Activated CD4-positive, CD25-positive, alpha-beta regulatory T cell treated with anti-CD3 and anti-CD28 coated beads, Interleukin-2, amount 50 U/mL, for 24 hours (primary cell): Measurements from ENCODE around the gene ELMOD3.
"Not testable (repeated sequence)": the region's sequence is repeated elsewhere in the genome, so short reads cannot be mapped to it uniquely, and the experiment has no call there.

Source experiments
- ATAC-seq, 2 donors: fragments of 150-1000 bp; cut with Tn5 transposase; one replicate each; pipeline ENCODE4 v1.10.0; 2021; ENCODE audit warnings: mild to moderate bottlenecking in 1 of 2, moderate library complexity in 1 of 2

Gene ELMOD3

DNA sequence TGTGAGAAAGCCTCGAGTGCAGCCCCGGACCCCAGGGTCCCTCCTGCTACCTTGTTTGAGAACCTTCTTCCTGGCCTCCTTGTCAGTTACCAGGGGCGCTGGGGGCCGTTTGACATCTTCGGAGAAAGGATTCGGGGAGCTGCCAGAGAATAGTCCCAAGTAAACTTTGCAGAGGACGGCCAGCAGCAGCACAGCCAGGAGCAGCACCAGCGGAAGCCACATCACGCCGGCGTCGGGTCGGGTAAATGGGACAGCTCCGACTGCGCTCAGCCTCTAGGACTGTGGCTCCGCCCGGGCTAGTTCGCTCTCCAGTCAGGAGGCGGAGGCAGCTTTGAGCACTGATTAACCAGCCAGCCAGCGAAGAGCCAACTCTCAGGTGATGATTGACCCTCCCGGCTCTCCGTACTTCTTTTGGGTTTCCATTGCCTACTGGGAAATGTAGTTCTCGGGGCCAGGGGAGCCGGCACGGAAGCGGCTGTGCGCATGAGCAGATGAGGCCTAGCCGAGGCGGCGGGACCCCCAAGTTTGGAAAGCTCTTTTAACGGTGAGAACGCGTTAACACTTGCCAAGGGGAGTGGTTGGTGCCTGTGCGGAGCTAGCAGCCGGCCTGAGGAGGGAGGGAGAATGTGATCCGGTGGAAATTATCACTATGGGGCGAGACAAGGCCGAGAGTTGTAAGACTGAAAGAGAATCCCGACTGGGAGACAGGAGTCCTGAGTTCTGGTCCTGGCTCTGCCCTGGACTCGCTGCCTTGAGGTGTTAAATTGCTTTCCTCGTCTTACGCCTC lies at the start of gene ELMOD3, which contains the start of gene RETSAT:
ELMOD3 (plus strand) TSS at position 484 of the 787 bp plus-strand sequence. CDS start 2,430 bp downstream, outside the sequence.
RETSAT (minus strand) TSS at position 243 of the 787 bp plus-strand sequence; CDS start at position 222, 21 bp downstream.
- peak; percentile 99 to 100 for ATAC-seq

DNA sequence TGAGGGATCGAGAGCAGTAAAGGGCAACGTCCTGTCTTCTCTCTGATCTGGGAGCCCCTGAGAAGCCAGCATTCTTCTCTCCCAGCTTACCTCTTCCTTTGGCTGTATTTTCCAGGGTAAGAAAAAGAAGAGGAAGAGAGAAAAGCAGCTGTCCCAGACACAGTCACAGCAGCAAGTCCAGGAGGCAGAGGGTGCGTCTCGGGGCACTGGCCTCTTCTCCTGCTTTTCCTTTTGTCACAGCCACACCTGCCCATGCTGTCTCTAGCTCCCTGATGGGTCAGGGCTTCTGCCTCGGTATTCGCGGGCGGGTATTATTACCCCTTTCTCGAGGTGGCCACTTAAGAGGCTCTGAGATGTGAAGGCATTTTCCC lies 47.1 kb upstream of the ELMOD3 start:
- no peak for ATAC-seq

DNA sequence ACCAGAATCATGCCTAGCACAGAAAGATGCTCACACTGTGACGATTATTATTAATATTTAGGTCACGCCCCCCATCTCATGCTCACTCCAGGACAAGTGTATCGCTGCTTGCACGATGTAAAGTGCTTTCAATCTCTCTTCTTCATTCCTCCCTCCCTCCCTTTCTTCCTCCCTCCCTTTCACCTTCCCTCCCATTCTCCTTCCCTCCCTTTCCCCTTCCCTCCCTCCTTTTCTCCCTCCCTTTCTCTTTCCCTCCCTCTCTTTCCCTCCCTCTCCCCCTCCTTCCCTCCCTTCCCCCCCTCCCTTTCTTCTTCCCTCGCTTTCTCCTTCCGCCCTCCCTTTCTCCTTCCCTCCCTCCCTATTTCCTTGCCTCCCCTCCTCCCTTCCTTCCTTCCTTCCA lies 46.4 kb upstream of the ELMOD3 start:
- no peak for ATAC-seq

DNA sequence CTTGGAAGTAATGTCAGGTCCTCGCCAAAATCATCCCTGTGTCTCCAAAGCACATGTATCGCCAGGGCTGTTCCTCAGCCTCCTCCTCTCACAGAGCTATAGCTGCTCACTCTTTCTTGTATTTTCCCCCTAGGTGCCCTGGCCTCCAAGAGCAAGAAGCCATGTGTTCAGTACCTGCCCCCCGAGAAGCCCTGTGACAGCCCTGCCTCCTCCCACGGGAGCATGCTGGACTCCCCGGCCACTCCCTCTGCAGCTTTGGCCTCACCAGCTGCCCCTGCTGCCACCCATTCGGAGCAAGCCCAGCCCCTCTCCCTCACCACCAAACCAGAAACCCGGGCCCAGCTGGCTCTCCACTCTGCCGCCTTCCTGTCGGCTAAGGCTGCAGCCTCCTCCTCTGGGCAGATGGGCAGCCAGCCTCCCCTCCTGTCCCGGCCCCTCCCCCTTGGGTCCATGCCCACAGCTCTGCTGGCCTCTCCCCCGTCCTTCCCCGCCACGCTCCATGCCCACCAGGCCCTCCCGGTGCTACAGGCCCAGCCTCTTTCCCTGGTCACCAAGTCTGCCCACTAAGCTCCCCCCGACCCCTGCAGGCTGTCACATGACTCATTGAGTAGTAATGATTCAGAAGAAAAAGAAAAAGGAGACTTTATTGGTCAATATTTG lies 45.5 kb upstream of the ELMOD3 start:
- ATAC-seq: peak; percentile 34 to 42

DNA sequence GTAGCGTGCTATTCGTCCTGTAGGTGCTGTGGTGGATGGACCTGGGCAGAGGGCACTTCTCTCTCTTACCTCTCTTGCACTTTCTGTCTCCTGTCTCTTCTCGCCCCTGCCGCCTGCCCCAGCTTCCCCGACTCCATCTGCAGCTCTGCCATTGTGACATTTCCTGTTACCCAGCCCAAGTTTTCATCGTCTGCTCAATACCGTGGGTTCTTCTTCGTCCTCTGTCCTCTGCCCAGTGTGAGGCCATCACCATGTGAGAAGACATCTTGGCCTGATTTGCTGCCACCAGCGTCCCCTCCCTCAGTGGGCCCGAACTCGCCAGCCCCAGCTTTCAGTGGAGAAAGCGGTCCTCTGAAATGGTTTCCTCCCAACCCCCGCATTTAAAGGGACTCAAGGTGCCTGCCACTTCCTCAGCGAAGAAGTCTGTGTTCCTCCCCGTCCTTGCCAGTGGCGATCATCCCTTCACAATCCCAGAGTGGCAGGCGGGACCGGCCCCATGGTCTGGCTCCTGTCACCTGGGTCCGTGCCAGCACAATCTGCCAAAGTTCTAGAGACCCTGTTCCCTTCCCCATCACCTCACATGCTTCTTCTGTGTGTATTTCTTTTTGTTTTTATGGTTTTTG lies 44.8 kb upstream of the ELMOD3 start:
- peak in 1 of 2 donors; percentile 42 for ATAC-seq

DNA sequence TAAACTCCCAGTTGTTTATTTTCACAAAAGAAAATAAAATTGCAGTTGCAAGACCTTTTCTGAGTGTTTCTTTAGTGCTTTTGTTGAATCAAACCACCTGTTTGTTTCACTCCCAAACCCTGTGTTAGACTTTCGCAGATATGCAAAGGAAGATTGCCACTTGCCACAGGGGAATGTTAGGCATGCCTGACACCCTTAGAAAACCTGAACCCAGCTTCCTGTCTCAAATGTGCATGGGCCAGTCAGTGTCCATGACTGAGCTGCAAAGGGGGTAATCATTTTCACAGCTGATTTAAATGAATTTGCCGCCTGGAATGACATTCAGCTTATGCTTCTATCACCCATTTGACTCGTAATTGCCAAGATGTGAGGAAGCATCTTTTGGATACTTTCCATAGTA lies 44.2 kb upstream of the ELMOD3 start:
- no peak for ATAC-seq

DNA sequence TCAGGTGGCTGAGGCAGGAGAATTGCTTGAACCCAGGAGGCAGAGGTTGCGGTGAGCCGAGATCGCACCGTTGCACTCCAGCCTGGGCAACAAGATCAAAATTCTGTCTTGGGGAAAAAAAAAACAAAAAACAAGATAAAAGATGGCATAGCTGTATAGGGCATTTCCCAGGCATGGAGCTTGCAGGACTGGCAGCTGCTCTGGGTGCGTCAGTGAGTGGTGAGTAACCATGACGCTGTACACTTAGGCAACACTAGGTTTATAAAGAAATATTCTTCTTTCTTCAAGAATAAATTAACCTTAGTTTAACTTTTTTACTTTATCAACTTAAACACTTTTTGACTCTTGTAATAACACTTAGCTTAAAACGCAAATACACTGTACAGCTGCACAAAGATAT lies 42.2 kb upstream of the ELMOD3 start:
- no peak for ATAC-seq

DNA sequence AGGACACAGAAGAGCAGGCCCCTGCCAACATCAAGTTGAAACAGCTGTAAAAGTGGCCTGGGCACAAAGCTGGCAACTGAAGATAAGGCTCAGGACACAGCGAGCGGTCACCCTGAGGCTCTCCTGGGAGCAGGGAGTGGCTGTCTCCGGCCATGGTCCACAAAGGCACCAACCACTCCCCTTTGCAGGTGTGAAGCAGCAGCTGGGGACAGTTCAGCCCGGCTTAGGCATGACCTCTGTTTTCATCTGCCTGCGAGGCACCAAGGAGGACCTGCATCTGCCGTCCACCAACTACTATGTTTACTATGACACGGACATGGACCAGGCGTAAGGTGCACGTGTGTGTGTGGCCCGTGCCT lies 39.7 kb upstream of the ELMOD3 start:
- ATAC-seq: no peak

DNA sequence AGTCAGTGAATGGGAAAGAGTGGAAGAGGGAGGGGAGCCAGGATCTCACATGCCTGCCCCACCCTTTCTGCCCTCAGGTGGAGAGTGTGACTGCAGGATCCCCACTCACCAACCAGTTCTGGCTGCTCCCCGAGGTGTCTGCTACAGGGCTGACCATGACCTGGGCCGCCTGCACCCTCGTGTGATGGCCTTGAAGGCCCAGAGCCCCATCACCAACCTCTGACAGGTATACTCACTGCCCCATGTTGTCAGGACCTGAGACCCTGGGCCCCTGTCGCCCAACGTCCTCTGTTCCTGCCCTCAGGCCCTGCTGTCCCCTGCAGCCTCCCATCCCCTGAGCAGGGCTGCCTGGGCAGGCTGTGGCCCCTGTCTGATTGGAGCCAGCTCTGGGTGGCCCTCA lies 38.6 kb upstream of the ELMOD3 start:
- ATAC-seq: not testable (repeated sequence)

DNA sequence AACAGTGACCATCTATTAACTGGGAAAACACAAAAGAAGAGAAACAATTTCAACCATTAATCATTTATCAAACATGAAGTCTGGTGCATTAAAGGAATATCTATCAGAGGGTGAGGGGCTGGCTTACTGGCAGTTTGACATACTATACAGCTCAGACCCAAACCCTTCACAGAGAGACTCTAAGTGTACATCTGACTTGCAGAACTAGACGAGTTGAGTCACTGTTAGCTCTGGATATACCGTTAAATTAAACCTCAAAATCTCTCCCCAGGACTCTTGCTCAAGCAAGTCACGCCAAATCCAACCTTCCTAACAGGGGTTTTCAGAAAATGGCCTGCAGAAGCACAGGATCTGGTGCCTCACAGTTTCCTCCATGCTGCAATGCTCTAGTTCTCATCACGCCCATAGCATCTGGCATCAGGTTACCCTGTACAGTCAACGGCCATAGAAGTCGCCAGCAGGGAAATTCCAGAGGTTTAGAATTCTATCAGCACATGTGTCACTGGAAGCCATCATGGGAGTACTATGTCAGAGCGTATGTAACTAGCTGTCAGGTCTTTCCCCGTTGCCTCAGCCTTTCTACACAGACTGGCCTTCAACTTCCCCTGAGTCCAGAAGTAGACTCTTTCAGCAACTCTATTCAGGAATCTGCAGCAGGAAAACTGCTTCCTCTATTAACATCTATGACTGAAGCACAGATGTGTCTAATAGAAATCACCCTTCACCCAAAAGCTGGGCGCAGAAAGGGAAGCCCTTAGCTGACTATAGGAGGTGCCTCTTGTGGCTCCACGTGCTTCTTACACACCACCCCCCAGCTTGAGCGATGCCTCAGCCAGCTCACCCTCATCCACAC lies 36.1 kb upstream of the ELMOD3 start:
- ATAC-seq: peak; percentile 94 to 95

DNA sequence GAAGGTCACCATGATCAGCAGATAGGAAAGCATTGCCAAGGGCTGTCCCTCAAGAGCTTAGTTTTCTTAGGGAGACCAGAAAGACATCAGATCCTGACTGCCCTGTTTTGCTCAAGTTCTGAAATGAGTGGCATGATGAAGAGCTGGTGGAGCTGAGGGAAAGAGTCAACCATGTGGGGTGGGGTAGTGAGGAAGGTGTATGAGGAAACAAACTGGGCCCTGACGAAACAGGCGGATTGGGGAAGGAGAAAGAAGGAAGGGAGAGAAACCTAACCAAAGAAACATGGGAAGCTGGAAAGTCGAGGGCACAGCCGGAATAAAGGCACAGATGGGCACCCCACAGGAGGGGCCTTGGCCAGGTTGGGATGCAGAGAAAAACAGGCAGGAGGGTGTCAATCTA lies 34.8 kb upstream of the ELMOD3 start:
- ATAC-seq: no peak

DNA sequence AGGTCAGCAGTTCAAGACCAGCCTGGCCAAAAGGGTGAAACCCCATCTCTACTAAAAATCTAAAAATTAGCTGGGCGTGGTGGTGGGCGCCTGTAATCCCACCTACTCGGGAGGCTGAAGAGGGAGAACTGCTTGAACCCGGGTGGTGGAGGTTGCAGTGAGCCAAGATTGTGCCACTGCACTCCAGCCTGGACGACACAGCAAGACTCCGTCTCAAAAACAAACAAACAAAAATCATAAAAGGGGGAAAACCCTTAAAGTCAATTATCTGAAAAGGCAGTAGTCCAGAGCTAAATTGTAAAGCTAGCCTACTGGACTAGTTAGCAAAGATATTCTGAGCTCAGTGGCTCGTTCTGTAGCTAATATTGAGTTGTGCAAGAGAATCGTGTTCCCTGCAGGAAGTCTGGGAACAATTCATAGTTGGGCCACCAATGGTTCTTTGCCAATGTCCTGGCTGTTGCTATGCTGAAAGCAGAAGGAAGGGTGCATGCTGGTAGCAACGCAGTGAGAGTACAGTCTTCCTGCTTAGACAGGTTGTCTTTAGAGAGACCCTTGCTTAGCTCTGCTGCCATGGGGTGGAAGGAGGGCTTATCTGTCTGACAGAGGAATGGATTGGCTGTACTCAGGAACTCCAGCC lies 31.1 kb upstream of the ELMOD3 start:
- no peak for ATAC-seq

DNA sequence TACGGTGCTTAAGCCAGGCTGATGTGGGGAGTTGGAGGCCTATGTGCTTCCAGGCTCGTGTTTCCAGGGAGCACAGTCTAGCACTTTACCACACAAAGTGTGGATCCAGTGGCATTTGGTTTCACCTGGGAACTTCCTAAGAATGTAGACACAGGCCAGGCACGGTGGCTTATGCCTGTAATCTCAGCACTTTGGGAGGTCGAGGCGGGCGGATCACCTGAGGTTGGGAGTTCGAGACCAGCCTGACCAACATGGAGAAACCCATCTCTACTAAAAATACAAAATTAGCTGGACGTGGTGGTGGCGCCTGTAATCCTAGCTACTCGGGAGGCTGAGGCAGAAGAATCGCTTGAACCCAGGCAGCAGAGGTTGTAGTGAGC lies 30.6 kb upstream of the ELMOD3 start:
- ATAC-seq: not testable (repeated sequence)

DNA sequence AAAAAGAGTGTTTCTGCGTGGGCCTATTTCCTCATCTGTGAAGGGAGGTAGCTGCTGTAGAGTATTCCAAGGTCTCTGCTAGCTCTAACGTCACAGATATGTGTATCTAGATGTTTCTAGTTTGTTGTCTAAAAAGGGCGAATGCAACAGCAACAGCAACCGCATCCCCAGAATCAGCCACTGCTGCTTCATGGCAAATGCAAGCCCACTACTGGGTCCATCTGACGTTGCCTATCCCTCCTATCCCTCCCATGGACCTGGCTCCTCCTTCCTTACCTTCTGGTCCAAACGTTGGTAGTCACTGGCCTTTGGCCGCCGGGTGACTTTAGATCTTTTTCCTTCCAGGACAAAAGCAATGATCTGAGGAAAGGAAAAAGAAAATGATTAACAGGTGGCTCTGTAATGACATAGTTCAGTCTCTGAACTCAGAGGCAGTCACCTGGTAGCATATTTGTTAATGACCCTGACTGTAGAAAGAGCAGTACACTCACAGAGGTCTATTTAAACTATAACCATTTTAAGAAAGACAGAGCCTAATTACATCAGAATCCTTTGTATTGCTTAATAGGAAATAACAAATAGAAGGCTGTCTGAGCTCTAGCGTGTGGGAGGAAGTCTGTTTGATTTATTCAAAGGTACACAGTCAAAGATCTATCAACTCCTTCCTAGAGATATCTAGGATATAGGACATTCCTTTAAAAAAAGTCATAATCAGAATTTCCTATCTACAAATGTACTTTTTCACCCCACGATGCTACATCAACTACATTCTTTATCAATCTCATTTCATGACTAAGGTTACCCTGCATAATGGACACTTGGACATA lies 29.7 kb upstream of the ELMOD3 start:
- no peak for ATAC-seq

DNA sequence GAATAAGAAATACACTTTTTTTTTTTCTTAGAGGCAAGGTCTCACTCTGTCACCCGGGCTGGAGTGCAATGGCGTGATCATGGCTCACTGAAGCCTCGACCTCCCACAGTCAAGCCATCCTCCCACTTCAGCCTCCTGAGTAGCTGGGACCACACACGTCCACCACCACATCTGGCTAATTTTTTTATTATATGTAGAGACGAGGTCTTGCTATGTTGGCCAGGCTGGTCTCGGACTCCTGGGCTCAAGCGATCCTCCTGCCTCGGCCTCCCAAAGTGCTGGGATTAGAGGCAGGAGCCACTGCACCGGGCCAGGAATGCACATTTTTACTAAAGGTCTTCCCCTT lies 29.1 kb upstream of the ELMOD3 start:
- ATAC-seq: no peak

DNA sequence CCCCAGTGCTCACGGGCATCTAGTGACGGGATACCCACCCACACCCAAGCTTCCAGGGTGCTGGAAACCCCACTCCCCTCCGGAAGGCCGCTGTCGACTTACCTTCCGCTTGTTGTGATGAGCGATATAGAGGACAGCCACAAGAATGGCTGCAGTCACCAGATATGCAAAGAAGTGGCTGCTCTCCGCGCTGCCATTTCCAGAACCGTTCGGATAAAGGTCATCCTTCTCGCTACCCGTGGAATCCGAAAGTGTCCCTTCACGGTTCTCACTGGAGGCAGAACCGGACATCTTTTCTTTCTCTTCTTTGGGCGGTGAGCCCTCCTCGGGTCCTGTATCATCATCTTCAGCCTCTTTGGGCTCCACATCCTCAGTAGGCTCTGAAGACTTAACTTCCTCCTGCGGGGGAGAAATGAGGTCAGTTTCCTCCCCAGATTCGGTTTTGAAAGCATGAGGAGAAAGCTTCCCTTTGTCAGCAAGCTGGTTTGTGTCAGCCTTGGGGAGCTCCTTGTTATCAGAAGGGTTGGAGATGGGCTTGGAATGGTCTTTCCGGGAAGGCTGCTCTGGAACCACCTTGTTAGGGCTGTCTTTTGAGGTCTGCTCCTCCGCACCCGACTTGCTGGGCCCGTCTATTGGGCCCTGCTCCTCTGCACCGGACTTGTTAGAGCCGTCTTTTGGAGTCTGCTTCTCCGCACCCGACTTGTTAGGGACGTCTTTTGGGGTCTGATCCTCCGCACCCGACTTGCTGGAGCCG lies 28.0 kb upstream of the ELMOD3 start:
- ATAC-seq: peak; percentile 10 to 17

DNA sequence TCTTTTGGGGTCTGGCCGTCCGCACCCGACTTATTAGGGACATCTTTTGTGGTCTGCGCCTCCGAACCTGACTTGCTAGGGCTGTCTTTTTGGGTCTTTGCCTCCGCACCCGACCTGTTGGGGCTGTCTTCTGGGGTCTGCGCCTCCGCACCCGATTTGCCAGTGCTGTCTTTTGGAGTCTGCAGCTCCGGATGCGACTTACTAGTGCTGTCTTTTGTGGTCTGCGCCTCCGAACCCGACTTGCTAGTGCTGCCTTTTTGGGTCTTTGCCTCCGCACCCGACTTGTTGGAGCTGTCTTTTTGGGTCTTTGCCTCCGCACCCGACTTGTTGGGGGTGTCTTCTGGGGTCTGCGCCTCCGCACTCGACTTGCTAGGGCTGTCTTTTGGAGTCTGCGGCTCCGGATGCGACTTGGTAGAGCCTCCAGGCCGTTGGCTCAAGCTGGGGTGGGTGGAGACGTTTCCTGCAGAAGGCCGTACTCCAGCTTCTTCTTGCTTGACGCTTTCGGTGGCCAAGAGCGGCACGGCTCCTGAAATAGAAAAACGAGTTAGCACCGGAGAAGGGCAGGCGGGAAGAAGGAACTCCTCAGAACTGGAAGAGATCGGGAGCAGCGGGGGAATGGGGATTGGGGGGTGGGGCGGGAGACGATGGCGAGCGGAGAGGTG lies 27.3 kb upstream of the ELMOD3 start:
- ATAC-seq: peak; percentile 15 to 39

DNA sequence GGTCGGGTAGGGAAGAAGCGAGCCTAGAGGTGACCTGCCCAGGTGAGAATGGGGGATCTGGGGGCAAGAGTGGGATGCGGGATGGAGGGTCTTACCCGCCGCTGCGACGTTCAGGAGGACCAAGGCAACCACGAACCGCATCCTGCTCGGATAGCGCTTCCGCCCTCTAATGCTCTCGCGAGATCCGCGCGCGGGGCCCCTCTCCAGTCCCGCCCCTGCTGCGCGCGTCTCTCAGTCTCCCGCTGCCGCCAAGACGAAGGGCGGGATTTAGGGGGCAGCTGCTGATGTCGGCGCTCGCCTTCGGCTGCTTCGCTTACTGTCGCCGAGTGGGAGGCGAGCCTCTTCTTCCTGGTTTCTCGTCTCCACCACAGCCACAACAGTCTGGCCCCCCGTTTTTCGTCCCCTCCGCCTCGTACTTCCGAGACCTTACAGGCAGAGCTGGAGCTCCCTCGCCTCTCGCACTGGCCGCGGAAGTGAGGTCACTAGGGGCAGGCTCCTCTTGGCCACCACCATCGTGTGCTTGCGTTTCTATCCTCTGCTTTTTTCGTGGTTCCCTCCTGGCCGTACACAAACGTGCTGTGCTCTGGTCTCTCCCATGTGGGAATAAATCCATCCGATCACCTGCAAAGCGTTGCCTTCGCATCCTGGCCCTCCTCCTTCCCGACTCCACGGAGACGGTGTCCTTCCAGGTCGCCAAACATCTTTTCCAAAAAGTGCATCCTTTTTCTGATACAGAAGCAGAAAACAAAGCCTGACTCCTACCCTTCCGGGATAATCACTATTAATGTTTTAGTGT lies 26.5 kb upstream of the ELMOD3 start, which contains the start of gene TGOLN2:
TGOLN2 (minus strand) TSS at position 168 of the 796 bp plus-strand sequence; CDS start at position 141, 27 bp downstream.
- peak; percentile 89 to 91 for ATAC-seq

DNA sequence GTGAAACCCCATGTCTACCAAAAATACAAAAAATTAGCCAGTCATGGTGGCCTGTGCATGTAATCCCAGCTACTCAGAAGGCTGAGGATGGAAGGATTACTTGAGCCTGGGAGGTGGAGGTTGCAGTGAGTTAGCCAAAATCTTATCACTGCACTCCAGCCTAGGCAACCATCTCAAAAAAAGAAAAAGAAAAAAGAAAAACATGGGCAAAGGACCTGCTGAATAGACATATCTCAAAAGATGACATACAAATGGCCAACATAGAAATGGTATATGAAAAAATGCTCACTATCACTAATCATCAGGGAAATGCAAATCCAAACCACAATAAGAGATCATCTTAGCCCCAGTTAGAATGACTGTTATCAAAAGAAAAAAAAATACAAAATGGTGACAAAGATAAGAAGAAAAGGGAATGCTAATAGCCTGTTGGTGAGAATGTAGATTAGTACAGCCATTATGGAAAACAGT lies 25.4 kb upstream of the ELMOD3 start:
- ATAC-seq: no peak
